OCI-LY7 (cell line): ENCODE measurements around the gene CADM4. TPM values are rescaled to one million over a fixed set of nuclear protein-coding genes. Genes with fewer than 3 reads are reported as not detected.

Experiments used
- Bru-seq: library from RNA; stranded (reverse); fragments of 400-500 nt; gene quantifications from one replicate; lab custom pipeline; 2021; lab: Mats Ljungman, UMichigan
- BruChase-seq, 2 experiments: library from RNA; stranded (reverse); fragments of 400-500 nt; gene quantifications; one replicate each; lab custom pipeline; 2021; lab: Mats Ljungman, UMichigan
- BruUV-seq: library from RNA; stranded (reverse); fragments of 400-500 nt; replicated peaks from 2 replicates; lab custom pipeline; 2021; lab: Mats Ljungman, UMichigan
- CTCF ChIA-PET: fragments of 300-600 bp; sonication (Branson Sonifier 250); formaldehyde crosslinking; loops from one replicate; lab custom pipeline; 2022; ENCODE audit warnings: antibody characterized with exemption; ENCODE audit not compliant: unreplicated experiment; lab: Charles Lee
- POLR2A ChIA-PET: fragments of 300-600 bp; sonication (Branson Sonifier 250); formaldehyde crosslinking; loops from one replicate; lab custom pipeline; 2022; ENCODE audit warnings: antibody characterized with exemption; lab: Charles Lee
- DNase-seq: peaks from one replicate; pipeline ENCODE4 v3.0.0-alpha.2; 2015; ENCODE audit warnings: low spot score
- H2AFZ ChIP-seq: fragments of 200-600 bp; sonication (generic), shearing (Covaris generic); 2 replicates; pipeline ENCODE4 v1.6.1; 2014; ENCODE audit warnings: mild to moderate bottlenecking, antibody characterized with exemption, low read length, moderate library complexity
- H3K27ac ChIP-seq: fragments of 200-600 bp; sonication (generic); 2 replicates; pipeline ENCODE4 v1.5.1; 2014; ENCODE audit warnings: mixed run types, low read depth, mild to moderate bottlenecking, moderate library complexity, low read length, inconsistent platforms; ENCODE audit not compliant: poor library complexity, severe bottlenecking
- H3K36me3 ChIP-seq: fragments of 200-600 bp; sonication (generic); 2 replicates; pipeline ENCODE4 v1.6.1; 2014; ENCODE audit warnings: mild to moderate bottlenecking, antibody characterized with exemption, low read length, moderate library complexity, mixed read lengths; ENCODE audit not compliant: insufficient read depth
- H3K4me1 ChIP-seq: fragments of 200-600 bp; sonication (generic); 2 replicates; pipeline ENCODE4 v1.5.1; 2014; ENCODE audit warnings: mild to moderate bottlenecking, low read length; ENCODE audit not compliant: insufficient read depth, poor library complexity, severe bottlenecking
- H3K4me2 ChIP-seq: fragments of 200-600 bp; sonication (generic); 2 replicates; pipeline ENCODE4 v1.6.1; 2014; ENCODE audit warnings: mild to moderate bottlenecking, low read length
- H3K4me3 ChIP-seq: fragments of 200-600 bp; sonication (generic); 2 replicates; pipeline ENCODE4 v1.5.1; 2014; ENCODE audit warnings: mild to moderate bottlenecking, low read depth, low read length; ENCODE audit not compliant: poor library complexity, severe bottlenecking
- H3K79me2 ChIP-seq: fragments of 200-600 bp; sonication (generic); 2 replicates; pipeline ENCODE4 v1.6.1; 2016; ENCODE audit warnings: low read depth, mild to moderate bottlenecking, low read length, moderate library complexity, mixed read lengths; ENCODE audit not compliant: insufficient read depth
- H3K9me2 ChIP-seq: fragments of 200-600 bp; sonication (generic); 2 replicates; pipeline ENCODE4 v1.6.1; 2016; ENCODE audit warnings: mild to moderate bottlenecking, low read length, mixed read lengths; ENCODE audit not compliant: insufficient read depth
- H3K9me3 ChIP-seq: fragments of 200-600 bp; sonication (generic); 2 replicates; pipeline ENCODE4 v1.6.1; 2014; ENCODE audit warnings: mild to moderate bottlenecking, mixed run types, low read length, mixed read lengths
- H4K20me1 ChIP-seq: fragments of 200-600 bp; sonication (generic); 2 replicates; pipeline ENCODE4 v1.6.1; 2014; ENCODE audit warnings: mild to moderate bottlenecking, antibody characterized with exemption, low read length, moderate library complexity, mixed read lengths; ENCODE audit not compliant: insufficient read depth
- CTCF ChIP-seq: fragments of 200-600 bp; sonication (generic); conservative IDR thresholded peaks from 2 replicates; pipeline ENCODE4 v1.5.1; 2014; ENCODE audit warnings: mild to moderate bottlenecking, antibody characterized with exemption, low read length, moderate library complexity, mixed read lengths
- EZH2phosphoT487 ChIP-seq: fragments of 200-600 bp; sonication (generic); IDR thresholded peaks from 2 replicates; pipeline ENCODE4 v1.6.1; 2018; ENCODE audit warnings: low read depth, borderline replicate concordance, mild to moderate bottlenecking, mixed run types, antibody characterized with exemption, low read length, moderate library complexity, mixed read lengths
- intact Hi-C: fragments of 100-400 bp; cut with micrococcal nuclease; formaldehyde crosslinking; loops from one replicate; pipeline ENCODE4 v1.10.0; 2022; ENCODE audit not compliant: unreplicated experiment
- long read RNA-seq: library from polyadenylated mRNA; stranded (forward); transcript quantifications from one replicate; pipeline ENCODE4 v2.0.0, GENCODE V29; 2022
- total RNA-seq, 2 experiments: library from RNA; depleted of rRNA in 1 of 2; stranded (reverse); fragments of >200 nt in 1 of 2; shearing (Covaris generic) in 1 of 2; gene quantifications; 2 replicates each; pipeline ENCODE4 v1.2.3, GENCODE V29; 2014 to 2022

The CADM4 gene, protein sequence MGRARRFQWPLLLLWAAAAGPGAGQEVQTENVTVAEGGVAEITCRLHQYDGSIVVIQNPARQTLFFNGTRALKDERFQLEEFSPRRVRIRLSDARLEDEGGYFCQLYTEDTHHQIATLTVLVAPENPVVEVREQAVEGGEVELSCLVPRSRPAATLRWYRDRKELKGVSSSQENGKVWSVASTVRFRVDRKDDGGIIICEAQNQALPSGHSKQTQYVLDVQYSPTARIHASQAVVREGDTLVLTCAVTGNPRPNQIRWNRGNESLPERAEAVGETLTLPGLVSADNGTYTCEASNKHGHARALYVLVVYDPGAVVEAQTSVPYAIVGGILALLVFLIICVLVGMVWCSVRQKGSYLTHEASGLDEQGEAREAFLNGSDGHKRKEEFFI
- total RNA-seq (2014; rRNA removed; shearing (Covaris generic)): 0.05 TPM in 1 of 2 replicates, not detected in the other
- not detected in 2 replicates for total RNA-seq (2022)
- percentile 7 among the genes with signal in this experiment for Bru-seq, nascent RNA
- not detected for BruChase-seq, experiment 1, labeled RNA remaining after a 6-hour chase
- BruChase-seq, experiment 2, labeled RNA remaining after a 2-hour chase: percentile 7 among the genes with signal in this experiment
- long read RNA-seq: 0 reads

DNA sequence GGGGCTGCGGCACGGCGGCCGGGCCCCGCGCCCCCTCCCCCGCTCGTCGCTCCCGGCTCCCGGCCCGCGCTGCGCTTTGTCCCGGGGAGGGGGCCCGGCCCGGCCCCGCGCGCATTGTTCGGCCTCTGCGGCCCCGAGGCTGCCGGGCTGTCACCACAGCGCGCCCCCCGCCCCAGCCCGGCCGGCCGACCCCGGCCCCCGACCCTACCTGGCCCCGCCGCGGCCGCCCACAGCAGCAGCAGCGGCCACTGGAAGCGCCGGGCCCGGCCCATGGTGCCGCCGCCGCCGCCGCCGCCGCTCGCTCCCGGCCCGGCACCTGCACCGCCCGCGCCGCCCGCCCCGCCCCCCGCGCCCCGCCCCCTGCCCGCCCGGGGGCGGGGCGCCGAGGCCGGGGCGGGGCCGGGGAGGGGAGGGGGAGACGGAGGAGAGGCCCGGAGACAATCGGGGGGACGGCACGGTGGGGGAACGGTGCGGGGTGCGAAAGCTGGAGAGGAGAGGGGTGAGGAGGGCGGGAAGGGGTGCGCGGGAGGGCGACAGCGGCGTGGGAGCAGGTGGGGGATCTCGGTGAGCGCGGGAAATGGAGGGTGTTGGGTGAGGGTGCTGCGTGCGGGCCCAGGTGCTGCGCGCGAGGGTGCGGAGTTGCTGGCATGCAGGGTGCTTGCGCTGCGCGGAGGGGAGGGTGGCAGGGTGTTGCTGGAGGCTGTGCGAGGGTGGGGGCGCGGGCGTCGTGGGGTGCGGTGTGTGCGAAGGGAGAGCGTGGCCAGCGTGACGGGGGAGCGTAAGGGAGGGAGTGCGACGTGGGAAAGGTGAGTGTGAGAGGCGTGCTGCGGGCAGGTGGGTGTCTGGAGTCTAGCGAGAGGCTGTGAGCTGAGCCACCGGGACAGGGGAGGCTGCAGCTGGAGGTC lies at the start of gene CADM4:
TSS of gene CADM4 (minus strand) at position 332 of the 905 bp plus-strand sequence. CDS start at position 272, 60 bp downstream.
- POLR2A ChIA-PET: no interaction called here
- CTCF ChIA-PET: no interaction called here
- no peaks in the 10 kb centered on the region for H3K9me2 ChIP-seq

GRCh38 chr19:43688059-43688701 lies 48.5 kb upstream of the CADM4 start:
- Histone ChIP-seq H4K20me1 (no peaks in the 10 kb centered on the region), H3K4me2 (no peak overlapping the region), H3K4me1 (no peaks in the 10 kb centered on the region), H2AFZ (no peak overlapping the region), H3K79me2 (no peaks in the 10 kb centered on the region), H3K27ac (no peak overlapping the region), H3K36me3 (no peaks in the 10 kb centered on the region), H3K4me3 (no peak overlapping the region), H3K9me3 (no peaks in the 10 kb centered on the region), H3K9me2 (no peaks in the 10 kb centered on the region)
- no peak for TF ChIP-seq EZH2phosphoT487
- no peak for TF ChIP-seq CTCF
- POLR2A ChIA-PET: interaction anchor here (0.6 kb wide), 1 partner anchor 11 kb away, joined by 3 read pairs; no protein-coding TSS in a partner anchor
- no peak for DNase-seq
- CTCF ChIA-PET: no interaction called here
- BruUV-seq: no TSS peak
- intact Hi-C loops: no loop called here

More for the DNA sequence above, at the start of gene CADM4:
- no peak within 1 kb of the TSS for H2AFZ ChIP-seq
- BruUV-seq: no TSS peak
- TF ChIP-seq EZH2phosphoT487: no peak
- no peak for TF ChIP-seq CTCF
- H3K4me3 ChIP-seq: peak within 1 kb of the TSS; percentile 31
- no peaks in the 10 kb centered on the region for H3K79me2 ChIP-seq
- intact Hi-C loops: no loop called here
- DNase-seq: no peak
- peak within 1 kb of the TSS; percentile 55; the same call in 1 of the 2 replicates for H3K4me2 ChIP-seq
- H3K27ac ChIP-seq: no peak within 1 kb of the TSS
- H3K36me3 ChIP-seq: no peaks in the 10 kb centered on the region
- H3K9me3 ChIP-seq: no peaks in the 10 kb centered on the region
- H3K4me1 ChIP-seq: peaks cover 8% of the 10 kb centered on the region
- H4K20me1 ChIP-seq: no peaks in the 10 kb centered on the region
